SK-N-MC (cell line): Measurements from ENCODE around the gene APH1B.

ENCODE experiments used
- EZH2 ChIP-seq: fragments of 200-600 bp; sonication (generic); IDR thresholded peaks from one replicate; pipeline ENCODE4 v1.6.1; 2017; ENCODE audit warnings: antibody characterized with exemption
- POLR2AphosphoS5 ChIP-seq: IDR thresholded peaks from 2 replicates; pipeline ENCODE4 v1.6.1; 2012; ENCODE audit warnings: mild to moderate bottlenecking, low read depth, low read length, borderline replicate concordance

DNA sequence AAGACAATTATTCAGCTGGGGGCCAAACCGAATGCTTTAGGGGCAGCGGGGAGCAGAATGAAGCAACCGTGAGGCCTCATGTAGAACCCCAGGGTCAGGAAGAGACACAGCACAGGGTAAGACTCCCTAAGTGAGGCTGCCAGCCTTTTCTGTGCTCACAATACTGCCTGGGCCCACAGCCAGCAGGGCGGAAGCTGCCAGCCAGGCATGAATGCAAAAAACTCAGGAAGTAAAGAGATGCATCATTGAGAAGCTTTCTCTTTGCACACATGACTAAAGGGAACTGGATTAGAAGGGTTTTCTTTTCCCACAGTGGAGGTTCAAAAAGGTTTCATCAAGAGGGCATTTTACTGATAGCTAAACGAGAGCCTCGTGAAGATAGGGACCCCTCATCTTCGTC, 71.0 kb downstream of the APH1B start:
- no peak for TF ChIP-seq EZH2
- TF ChIP-seq POLR2AphosphoS5 = no peak
